Measurements from ENCODE around the gene CASP8AP2. TPM values are rescaled to one million over a fixed set of nuclear protein-coding genes. Genes with fewer than 3 reads are reported as not detected.

CASP8AP2 gene
- total RNA-seq, 1 experiment from 2014 or later, result 22.9 TPM

GRCh38 chr6:89818977-89819335 lies 10.7 kb upstream of the CASP8AP2 start:
- in situ Hi-C loops (cut with HindIII; ENCODE audit: low pct_unique_long_range_greater_than_20kb, low sequenced_read_pairs), result no loop called here
- peak overlapping the region; percentile 80 to 98 for H3K4me3 ChIP-seq (ENCODE audit: low read depth in 2 of 2, low read length in 2 of 2)
- TSS peak; percentile 77 for BruUV-seq (replicated peaks)
- H3K36me3 ChIP-seq (ENCODE audit: control insufficient read depth, insufficient read depth, low read length), result peaks cover 2% of the 10 kb centered on the region; the same call in 1 of the 2 replicates
- intact Hi-C loops (cut with micrococcal nuclease; ENCODE audit: unreplicated experiment), result no loop called here
- no peak for DNase-seq (ENCODE audit: low read depth, low spot score)
- peaks cover 19% of the 10 kb centered on the region for H3K4me1 ChIP-seq (ENCODE audit: control insufficient read depth, insufficient read depth, low read length)
- H3K27ac ChIP-seq (ENCODE audit: low read length), result peak overlapping the region; percentile 82
- ChIA-PET CTCF (no interaction called here), POLR2A (interaction anchor here (1.0 kb wide), 1 partner anchor 10 kb away, joined by 4 read pairs; the partner anchor contains the start of gene CASP8AP2)
- no peaks in the 10 kb centered on the region for H3K9me3 ChIP-seq (ENCODE audit: control insufficient read depth, insufficient read depth, low read depth, low read length)
- no peaks in the 10 kb centered on the region for H3K27me3 ChIP-seq (ENCODE audit: control insufficient read depth, insufficient read depth, low read length)
- peak; percentile 35; the same call in 1 of the 2 replicates for ATAC-seq
- TF ChIP-seq REST (IDR thresholded peaks at IDR 0.05; ENCODE audit: insufficient read depth in 1 of 2, low read depth in 2 of 2, low read length in 1 of 2), result no peak
- no peak for TF ChIP-seq POLR2AphosphoS5 (IDR thresholded peaks at IDR 0.05; ENCODE audit: low read depth, low read length)
- TF ChIP-seq, protein P1, sequence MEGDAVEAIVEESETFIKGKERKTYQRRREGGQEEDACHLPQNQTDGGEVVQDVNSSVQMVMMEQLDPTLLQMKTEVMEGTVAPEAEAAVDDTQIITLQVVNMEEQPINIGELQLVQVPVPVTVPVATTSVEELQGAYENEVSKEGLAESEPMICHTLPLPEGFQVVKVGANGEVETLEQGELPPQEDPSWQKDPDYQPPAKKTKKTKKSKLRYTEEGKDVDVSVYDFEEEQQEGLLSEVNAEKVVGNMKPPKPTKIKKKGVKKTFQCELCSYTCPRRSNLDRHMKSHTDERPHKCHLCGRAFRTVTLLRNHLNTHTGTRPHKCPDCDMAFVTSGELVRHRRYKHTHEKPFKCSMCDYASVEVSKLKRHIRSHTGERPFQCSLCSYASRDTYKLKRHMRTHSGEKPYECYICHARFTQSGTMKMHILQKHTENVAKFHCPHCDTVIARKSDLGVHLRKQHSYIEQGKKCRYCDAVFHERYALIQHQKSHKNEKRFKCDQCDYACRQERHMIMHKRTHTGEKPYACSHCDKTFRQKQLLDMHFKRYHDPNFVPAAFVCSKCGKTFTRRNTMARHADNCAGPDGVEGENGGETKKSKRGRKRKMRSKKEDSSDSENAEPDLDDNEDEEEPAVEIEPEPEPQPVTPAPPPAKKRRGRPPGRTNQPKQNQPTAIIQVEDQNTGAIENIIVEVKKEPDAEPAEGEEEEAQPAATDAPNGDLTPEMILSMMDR (IDR thresholded peaks at IDR 0.05), result no peak
- TF ChIP-seq TCF7L2 (IDR thresholded peaks at IDR 0.05; ENCODE audit: low read depth, low read length), result no peak
- TF ChIP-seq SIN3A (IDR thresholded peaks at IDR 0.05; ENCODE audit: borderline replicate concordance, insufficient read depth, low read depth, low read length), result no peak

DNA sequence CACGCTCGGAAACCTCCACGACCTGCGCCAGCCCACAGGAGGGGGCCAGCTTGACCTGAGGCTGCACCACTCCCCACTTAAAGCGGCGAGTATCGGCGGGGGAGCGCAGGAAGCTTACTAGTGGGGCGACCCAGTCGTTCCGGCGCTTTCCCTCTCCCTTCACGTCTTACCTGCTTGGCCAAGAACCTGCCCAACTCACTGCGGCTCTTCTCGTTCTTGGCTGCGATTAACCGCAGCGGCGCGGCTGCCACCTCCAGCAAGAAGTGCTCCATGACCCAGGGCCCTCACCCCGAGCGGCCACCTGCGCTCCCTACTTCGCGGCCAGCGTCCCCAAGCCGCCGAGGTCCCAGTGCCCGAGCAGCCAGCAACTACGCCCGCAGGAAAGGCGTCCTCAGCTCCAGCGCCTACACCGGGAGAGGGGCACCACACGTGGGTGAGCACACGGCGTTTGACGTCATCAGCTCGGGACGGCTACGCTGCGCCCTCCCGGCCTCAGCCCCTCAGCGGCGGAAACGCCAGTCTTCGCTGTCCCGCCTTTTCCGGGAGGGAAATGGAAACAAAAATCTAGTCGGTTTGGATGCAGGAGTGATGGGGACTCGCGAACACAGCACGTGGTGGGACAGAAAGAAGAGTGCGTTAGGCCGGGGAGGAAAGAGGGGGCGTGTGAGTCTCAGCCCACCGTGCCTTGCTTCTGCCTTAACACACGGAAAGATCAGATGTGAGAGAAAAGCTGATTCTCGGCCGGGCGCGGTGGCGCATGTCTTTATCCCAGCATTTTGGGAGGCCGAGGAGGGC lies 10.1 kb upstream of the CASP8AP2 start, which contains the start of gene MDN1:
TSS of gene MDN1 (minus strand) at position 459 of the 795 bp plus-strand sequence. CDS start at position 272, 187 bp downstream.
- no TSS peak for BruUV-seq (replicated peaks)
- in situ Hi-C loops (cut with HindIII; ENCODE audit: low pct_unique_long_range_greater_than_20kb, low sequenced_read_pairs) (no loop called here), intact Hi-C loops (cut with micrococcal nuclease; ENCODE audit: unreplicated experiment) (no loop called here)
- peaks cover 19% of the 10 kb centered on the region for H3K4me1 ChIP-seq (ENCODE audit: control insufficient read depth, insufficient read depth, low read length)
- H3K9me3 ChIP-seq (ENCODE audit: control insufficient read depth, insufficient read depth, low read depth, low read length), result no peaks in the 10 kb centered on the region
- ChIA-PET POLR2A (interaction anchor here (1.0 kb wide), 1 partner anchor 10 kb away, joined by 4 read pairs; the partner anchor contains the start of gene CASP8AP2), CTCF (no interaction called here)
- peak within 1 kb of the TSS; percentile 82 for H3K27ac ChIP-seq (ENCODE audit: low read length)
- no peaks in the 10 kb centered on the region for H3K27me3 ChIP-seq (ENCODE audit: control insufficient read depth, insufficient read depth, low read length)
- ATAC-seq, result peak; percentile 99
- H3K4me3 ChIP-seq (ENCODE audit: low read depth in 2 of 2, low read length in 2 of 2), result peak within 1 kb of the TSS; percentile 80 to 98
- H3K36me3 ChIP-seq (ENCODE audit: control insufficient read depth, insufficient read depth, low read length), result peaks cover 2% of the 10 kb centered on the region; the same call in 1 of the 2 replicates
- DNase-seq (ENCODE audit: low read depth, low spot score), result peak; percentile 82
- peak; percentile 89; the same call in 1 of the 2 replicates for TF ChIP-seq SIN3A (IDR thresholded peaks at IDR 0.05; ENCODE audit: borderline replicate concordance, insufficient read depth, low read depth, low read length)
- TF ChIP-seq, protein P1 (IDR thresholded peaks at IDR 0.05), result no peak
- peak; percentile 88 for TF ChIP-seq POLR2AphosphoS5 (IDR thresholded peaks at IDR 0.05; ENCODE audit: low read depth, low read length)
- TF ChIP-seq REST (IDR thresholded peaks at IDR 0.05; ENCODE audit: insufficient read depth in 1 of 2, low read depth in 2 of 2, low read length in 1 of 2), result peak in 1 of 2 experiments; percentile 57; a peak in 1 of 4 replicates
- peak; percentile 17; the same call in 1 of the 2 replicates for TF ChIP-seq TCF7L2 (IDR thresholded peaks at IDR 0.05; ENCODE audit: low read depth, low read length)
